Spleen (tissue), 7 donors: Measurements from ENCODE around the gene SPIRE1.

Source experiments
- POLR2A ChIP-seq, 3 donors: fragments of 450-650 bp; IDR thresholded peaks; one replicate each; pipeline ENCODE4 v1.5.1; 2017; ENCODE audit warnings: antibody characterized with exemption in 3 of 3, mild to moderate bottlenecking in 1 of 3
- TF ChIP-seq, protein P1 (sequence below), 11 experiments: fragments of 200-600 bp in 7 of 11; fragments of 450-650 bp in 4 of 11; sonication (generic) in 4 of 11; IDR thresholded peaks in 8 of 11; conservative IDR thresholded peaks in 3 of 11; 1 replicate in 7 of 11; 2 replicates in 4 of 11; pipeline versions ENCODE4 v1.4.0 to v1.8.0; 2016 to 2021; ENCODE audit warnings: antibody characterized with exemption in 11 of 11, inconsistent platforms in 4 of 11, mild to moderate bottlenecking in 1 of 11
- donor health status: DM: no; HTN: no; CAD: no; lungs with moderate emphysema.
- donor health status: DM: no; HTN: no; CAD: no.
- donor health status: DM: no; HTN: no; CAD: no.

DNA sequence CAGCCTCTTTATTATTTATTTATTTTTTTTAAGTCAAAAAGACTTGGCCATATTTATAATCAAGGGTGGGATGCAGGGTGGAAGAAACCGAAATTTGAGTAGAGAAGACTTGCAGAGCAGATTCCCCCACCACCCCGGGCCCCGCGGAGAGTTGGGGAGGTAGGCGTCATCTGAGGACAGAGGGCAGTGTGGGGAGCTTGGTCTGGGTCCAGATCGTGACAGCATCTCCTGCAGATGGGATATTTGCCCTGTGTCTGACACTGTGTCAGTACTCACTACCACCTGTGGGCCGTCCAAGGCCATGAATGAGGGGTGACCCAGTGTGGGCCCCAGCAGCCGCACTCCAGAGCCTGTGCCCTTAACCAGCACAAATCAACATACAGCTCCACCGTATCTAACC is 260.7 kb downstream of the SPIRE1 start:
- TF ChIP-seq, protein P1, sequence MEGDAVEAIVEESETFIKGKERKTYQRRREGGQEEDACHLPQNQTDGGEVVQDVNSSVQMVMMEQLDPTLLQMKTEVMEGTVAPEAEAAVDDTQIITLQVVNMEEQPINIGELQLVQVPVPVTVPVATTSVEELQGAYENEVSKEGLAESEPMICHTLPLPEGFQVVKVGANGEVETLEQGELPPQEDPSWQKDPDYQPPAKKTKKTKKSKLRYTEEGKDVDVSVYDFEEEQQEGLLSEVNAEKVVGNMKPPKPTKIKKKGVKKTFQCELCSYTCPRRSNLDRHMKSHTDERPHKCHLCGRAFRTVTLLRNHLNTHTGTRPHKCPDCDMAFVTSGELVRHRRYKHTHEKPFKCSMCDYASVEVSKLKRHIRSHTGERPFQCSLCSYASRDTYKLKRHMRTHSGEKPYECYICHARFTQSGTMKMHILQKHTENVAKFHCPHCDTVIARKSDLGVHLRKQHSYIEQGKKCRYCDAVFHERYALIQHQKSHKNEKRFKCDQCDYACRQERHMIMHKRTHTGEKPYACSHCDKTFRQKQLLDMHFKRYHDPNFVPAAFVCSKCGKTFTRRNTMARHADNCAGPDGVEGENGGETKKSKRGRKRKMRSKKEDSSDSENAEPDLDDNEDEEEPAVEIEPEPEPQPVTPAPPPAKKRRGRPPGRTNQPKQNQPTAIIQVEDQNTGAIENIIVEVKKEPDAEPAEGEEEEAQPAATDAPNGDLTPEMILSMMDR (IDR thresholded peaks at IDR 0.05 in 8 of 11, conservative IDR thresholded peaks at IDR 0.05 in 3 of 11): no peak
- no peak for TF ChIP-seq POLR2A (IDR thresholded peaks at IDR 0.05)
